Heart left ventricle (tissue), 13 donors: ENCODE measurements around the gene KRT15.

Experiments used
- CTCF ChIP-seq, 12 donors: fragments of 200-600 bp; sonication (generic) in 4 of 12; IDR thresholded peaks; one replicate each; pipeline versions ENCODE4 v1.5.0 to v1.8.0; 2018 to 2022; ENCODE audit warnings: antibody characterized with exemption in 12 of 12, mild to moderate bottlenecking in 5 of 12
- POLR2A ChIP-seq, 2 donors: fragments of 450-650 bp; IDR thresholded peaks; one replicate each; pipeline ENCODE4 v1.6.1; 2017; ENCODE audit warnings: antibody characterized with exemption in 2 of 2, mild to moderate bottlenecking in 2 of 2, moderate library complexity in 2 of 2
- donor health status: ischemic (EF 13 %, LVEDD 7.1; RV severe dilation, severe dysfunction).
- donor health status: DM: no; HTN: yes; CAD: no.
- donor health status: DM: no; HTN: no; CAD: no.
- donor health status: ischemic (EF 25% LVEDD 6.9; RV normal size, moderate dysfunction).
- donor health status: ischemic (EF 25% LVEDD 5.7; RV mildly dilated, moderate dysfunction).
- donor health status: ischemic (EF 35%, LVEDD 5.7; RV mildly dilated, moderate dysfunction).
- donor health status: nonischemic (EF 11% LVEDD 7.7; RV severe dilation, severe dysfunction).
- donor health status: DM: yes; HTN: yes; CAD: no.
- donor health status: PGD.
- donor health status: ischemic (EF 29% LVEDD 5.4; RV normal size, mild dysfunction).
- donor health status: nonischemic (EF 23%, LVEDD 6.1; RV moderate dilation, normal function).

- no peak for TF ChIP-seq CTCF (IDR thresholded peaks at IDR 0.05)
- TF ChIP-seq POLR2A (IDR thresholded peaks at IDR 0.05): no peak
These were observed 46.6 kb upstream of the KRT15 start for GRCh38 chr17:41565338-41565737.
